ENCODE results near the gene MPPED2.

Gene MPPED2

DNA sequence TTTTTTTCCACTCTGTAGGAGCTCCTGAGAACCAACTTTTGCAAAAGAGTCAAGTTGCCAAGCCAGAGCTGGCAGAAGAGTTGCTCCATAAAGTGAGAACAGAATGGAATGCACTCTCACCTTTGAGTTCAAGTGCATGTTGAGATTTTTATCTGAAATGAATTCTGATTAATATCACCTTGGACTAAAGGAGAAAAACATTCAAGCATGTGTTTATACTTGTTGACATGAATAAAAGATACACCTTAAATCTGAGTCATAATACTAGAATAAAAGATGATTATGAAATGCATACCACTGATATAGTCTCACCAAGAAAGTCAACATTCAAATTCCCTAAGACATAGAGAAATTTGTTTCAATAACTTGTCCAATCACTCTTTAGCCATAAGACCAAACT, 225.4 kb downstream of the MPPED2 start:
- DNase-seq (ENCODE audit: low read depth): no peak
